Kidney tubule cell (primary cell): ENCODE measurements around the gene SHANK2.

ENCODE experiments used
- DNase-seq: peaks from one replicate; pipeline ENCODE4 v3.0.0-alpha.2; 2018; ENCODE audit warnings: low spot score

The SHANK2 gene

GRCh38 chr11:71202598-71202944 is 49.8 kb downstream of the SHANK2 start:
- DNase-seq: no peak
